A549 (cell line): ENCODE measurements around the gene DDX41. TPM values are rescaled to one million over a fixed set of nuclear protein-coding genes. Genes with fewer than 3 reads are reported as not detected.

Source experiments
- ATAC-seq, 2 experiments: fragments of 200-7000 bp in 1 of 2; fragments of >200 bp in 1 of 2; cut with Nextera tagmentation in 1 of 2; cut with Tn5 transposase in 1 of 2; 3 replicates each; pipeline versions ENCODE4 v1.8.0 to v1.9.1; 2018 to 2020; ENCODE audit warnings: mild to moderate bottlenecking in 1 of 2, moderate library complexity in 1 of 2
- CTCF ChIA-PET: fragments of 300-600 bp; sonication (Branson Sonifier 250); formaldehyde crosslinking; extraction: SDS; loops from one replicate; lab custom pipeline; 2021; ENCODE audit warnings: antibody characterized with exemption, inconsistent platforms; lab: Yijun Ruan, JAX
- POLR2A ChIA-PET: fragments of 350-600 bp; formaldehyde crosslinking; extraction: SDS; loops from one replicate; lab custom pipeline; 2021; ENCODE audit warnings: antibody characterized with exemption, inconsistent platforms; lab: Yijun Ruan, JAX
- DNase-seq, 2 experiments: peaks; one replicate each; pipeline versions ENCODE4 v3.0.0 to v3.0.0-alpha.2; 2011 to 2016; ENCODE audit warnings: low read depth in 1 of 2, low spot score in 1 of 2
- FAIRE-seq: peaks from 2 replicates; lab custom pipeline; 2011; peaks lifted over from hg19 to GRCh38; lab: Jason Lieb, UNC
- H3K27ac ChIP-seq, 2 experiments: fragments of >200 bp; sonication (Bioruptor Twin); formaldehyde crosslinking; 3 replicates each; pipeline ENCODE4 v1.5.1; 2016 to 2017
- H3K4me1 ChIP-seq: fragments of >200 bp; sonication (Bioruptor Twin); formaldehyde crosslinking; 3 replicates; pipeline ENCODE4 v1.6.1; 2016
- H3K4me2 ChIP-seq: fragments of >200 bp; sonication (Bioruptor Twin); formaldehyde crosslinking; 3 replicates; pipeline ENCODE4 v1.6.1; 2016
- H3K4me3 ChIP-seq: fragments of >200 bp; sonication (Bioruptor Twin); formaldehyde crosslinking; 3 replicates; pipeline ENCODE4 v1.5.1; 2016
- H3K9me3 ChIP-seq: fragments of >200 bp; sonication (Bioruptor Twin); formaldehyde crosslinking; 3 replicates; pipeline ENCODE4 v1.6.1; 2016
- ATOH8 ChIP-seq: fragments of 250-450 bp; sonication (Bioruptor Pico); IDR thresholded peaks from 2 replicates; pipeline ENCODE4 v1.5.0; 2020; ENCODE audit warnings: low read depth, mild to moderate bottlenecking, moderate library complexity
- BCL3 ChIP-seq: fragments of >200 bp; sonication (Bioruptor Twin); formaldehyde crosslinking; IDR thresholded peaks from 3 replicates; pipeline ENCODE4 v1.6.1; 2016
- CEBPB ChIP-seq, 2 experiments: fragments of >200 bp in 1 of 2; sonication (Bioruptor Twin) in 1 of 2; formaldehyde crosslinking in 1 of 2; IDR thresholded peaks; 2 replicates each; pipeline ENCODE4 v1.6.1; 2012 to 2016
- CHD4 ChIP-seq: fragments of 200-600 bp; sonication (generic); IDR thresholded peaks from 2 replicates; pipeline ENCODE4 v1.6.1; 2016; ENCODE audit warnings: antibody characterized with exemption, mild to moderate bottlenecking, borderline replicate concordance
- EHF ChIP-seq: fragments of 250-450 bp; sonication (Bioruptor Pico); IDR thresholded peaks from 2 replicates; pipeline ENCODE4 v1.5.0; 2020; ENCODE audit warnings: mild to moderate bottlenecking
- ESRRA ChIP-seq: fragments of 150-350 bp; IDR thresholded peaks from 2 replicates; pipeline ENCODE4 v1.6.1; 2014; ENCODE audit warnings: mild to moderate bottlenecking, low read length, borderline replicate concordance
- FOSL2 ChIP-seq, 2 experiments: fragments of 450-650 bp in 1 of 2; fragments of >200 bp in 1 of 2; sonication (Bioruptor Twin) in 1 of 2; formaldehyde crosslinking; IDR thresholded peaks; 2 replicates each; pipeline versions ENCODE4 v1.5.0 to v1.6.1; 2016 to 2020; ENCODE audit warnings: mild to moderate bottlenecking in 1 of 2, moderate library complexity in 1 of 2
- FOXS1 ChIP-seq: fragments of 250-450 bp; sonication (Bioruptor Pico); IDR thresholded peaks from 2 replicates; pipeline ENCODE4 v1.5.0; 2020; ENCODE audit warnings: mild to moderate bottlenecking, moderate library complexity
- GATA3 ChIP-seq: IDR thresholded peaks from 2 replicates; pipeline ENCODE4 v1.6.1; 2012; ENCODE audit warnings: borderline replicate concordance
- HOXB13 ChIP-seq: fragments of 250-450 bp; sonication (Bioruptor Pico); IDR thresholded peaks from 2 replicates; pipeline ENCODE4 v1.5.0; 2020; ENCODE audit warnings: low read depth, mild to moderate bottlenecking, moderate library complexity
- MAFK ChIP-seq: fragments of 450-650 bp; IDR thresholded peaks from 2 replicates; pipeline ENCODE4 v1.6.1; 2014; ENCODE audit not compliant: partially characterized antibody
- MAX ChIP-seq: IDR thresholded peaks from 2 replicates; pipeline ENCODE4 v1.6.1; 2012
- NPAS2 ChIP-seq: fragments of 250-450 bp; sonication (Bioruptor Pico); IDR thresholded peaks from 2 replicates; pipeline ENCODE4 v1.8.0; 2022; ENCODE audit warnings: mild to moderate bottlenecking, moderate library complexity, borderline replicate concordance
- POLR2AphosphoS2 ChIP-seq: conservative IDR thresholded peaks from 2 replicates; pipeline ENCODE4 v1.6.1; 2012; ENCODE audit warnings: low read length, improper control_type of control experiment, inconsistent platforms
- RAD21 ChIP-seq, 2 experiments: fragments of >200 bp in 1 of 2; sonication (Bioruptor Twin) in 1 of 2; formaldehyde crosslinking in 1 of 2; IDR thresholded peaks in 1 of 2; conservative IDR thresholded peaks in 1 of 2; 2 replicates in 1 of 2; 3 replicates in 1 of 2; pipeline ENCODE4 v1.6.1; 2012 to 2018; ENCODE audit warnings: inconsistent platforms in 1 of 2
- REST ChIP-seq: fragments of 200-600 bp; sonication (generic); IDR thresholded peaks from 2 replicates; pipeline ENCODE4 v1.6.1; 2016; ENCODE audit warnings: antibody characterized with exemption, mild to moderate bottlenecking, moderate library complexity
- SREBF2 ChIP-seq: fragments of 450-650 bp; IDR thresholded peaks from 2 replicates; pipeline ENCODE4 v1.6.1; 2014; ENCODE audit warnings: mild to moderate bottlenecking, moderate library complexity
- ZNF302 ChIP-seq: fragments of 250-450 bp; sonication (Bioruptor Pico); IDR thresholded peaks from 2 replicates; pipeline ENCODE4 v1.9.0; 2021; ENCODE audit warnings: inconsistent platforms, mild to moderate bottlenecking, moderate library complexity
- ZSCAN20 ChIP-seq: fragments of 250-450 bp; sonication (Bioruptor Pico); IDR thresholded peaks from 2 replicates; pipeline ENCODE4 v1.8.0; 2022; ENCODE audit warnings: mild to moderate bottlenecking, moderate library complexity
- WGBS: methylation state at CpG from one replicate; pipeline ENCODE4 v1.1.6; 2017; ENCODE audit errors: missing lambda C conversion rate; 5-methylcytosine and 5-hydroxymethylcytosine counted together
- polyA plus RNA-seq, 4 experiments: library from polyadenylated mRNA; depleted of rRNA in 3 of 4; stranded (reverse); fragments of >200 nt; fragmentation: RNase III in 1 of 4; extraction: RNeasy Plus Mini Kit Qiagen cat#74134 plus additional on column Dnase treatment in 1 of 4; gene quantifications; 2 replicates in 3 of 4; 3 replicates in 1 of 4; pipeline ENCODE4 v1.2.3, GENCODE V29; 2011 to 2017

The DDX41 gene
- polyA plus RNA-seq, 2 of the 4 experiments (the other 2 are of a cell fraction) = 90.7 to 172 TPM

GRCh38 chr5:177528631-177529030 lies 11.9 kb upstream of the DDX41 start:
- ATAC-seq (no peak), DNase-seq (no peak), FAIRE-seq (no peak)
- Histone ChIP-seq H3K27ac (no peak overlapping the region), H3K4me1 (no peaks in the 10 kb centered on the region), H3K9me3 (no peaks in the 10 kb centered on the region), H3K4me2 (no peak overlapping the region), H3K4me3 (no peak overlapping the region)
- TF ChIP-seq GATA3 (no peak), RAD21 (conservative IDR thresholded peaks at IDR 0.05 in 1 of 2, IDR thresholded peaks at IDR 0.05 in 1 of 2) (no peak), ATOH8 (CRISPR knock-in tag) (no peak), FOXS1 (CRISPR knock-in tag) (no peak)
- ChIA-PET CTCF (interaction anchor here (0.6 to 1.3 kb wide), 2 partner anchors 149 to 158 kb away, joined by 3 to 4 read pairs; no protein-coding TSS in a partner anchor), POLR2A (interaction anchor here (1.6 kb wide), 1 partner anchor 11 kb away, joined by 3 read pairs; the partner anchor contains the start of gene DDX41)
- 95% methylated on average over 10 of the region's 10 CpGs for WGBS

- H3K27ac ChIP-seq = no peak overlapping the region
- no peaks in the 10 kb centered on the region for H3K4me1 ChIP-seq
- H3K4me3 ChIP-seq = no peak overlapping the region
- FAIRE-seq = no peak
- no peak overlapping the region for H3K4me2 ChIP-seq
- ChIA-PET CTCF (interaction anchor here (0.7 to 1.3 kb wide), 4 partner anchors 9 to 157 kb away, joined by 3 read pairs; no protein-coding TSS in a partner anchor), POLR2A (interaction anchor here (1.6 kb wide), 1 partner anchor 10 kb away, joined by 3 read pairs; the partner anchor contains the start of gene DDX41)
- no peaks in the 10 kb centered on the region for H3K9me3 ChIP-seq
- 93% methylated on average over 8 of the region's 8 CpGs for WGBS
- DNase-seq = no peak
- ATAC-seq = no peak
- TF ChIP-seq FOSL2 (IDR thresholded peaks at IDR 0.05) (no peak), FOSL2 (CRISPR knock-in tag; IDR thresholded peaks at IDR 0.05) (no peak), ESRRA (no peak), REST (no peak), POLR2AphosphoS2 (no peak), ZSCAN20 (CRISPR knock-in tag) (no peak), FOXS1 (CRISPR knock-in tag) (no peak), HOXB13 (no peak), CHD4 (no peak), SREBF2 (no peak), EHF (CRISPR knock-in tag) (no peak), ZNF302 (CRISPR knock-in tag) (no peak), MAX (no peak), BCL3 (no peak), MAFK (no peak), CEBPB (IDR thresholded peaks at IDR 0.05) (no peak), NPAS2 (CRISPR knock-in tag) (no peak)
These were observed 10.8 kb upstream of the DDX41 start for GRCh38 chr5:177527595-177527994.
